ENCODE results near the gene IYD.

The IYD gene

GRCh38 chr6:150368762-150369161 is at the start of gene IYD:
TSS of gene IYD (plus strand) at chr6:150369012. CDS start at chr6:150369032, 20 bp downstream.
- DNase-seq, result no peak

- DNase-seq, result no peak
Observed at GRCh38 chr6:150319924-150320323, 48.9 kb upstream of the IYD start.

GRCh38 chr6:150320442-150320841 is 48.4 kb upstream of the IYD start:
- DNase-seq, result no peak

- no peak for DNase-seq
Observed at GRCh38 chr6:150322466-150322871, 46.3 kb upstream of the IYD start.

- no peak for DNase-seq
Observed at GRCh38 chr6:150323205-150323604, 45.6 kb upstream of the IYD start.

GRCh38 chr6:150324044-150324443 is 44.8 kb upstream of the IYD start:
- no peak for DNase-seq

GRCh38 chr6:150325066-150325772 is 43.6 kb upstream of the IYD start:
- no peak for DNase-seq

- DNase-seq, result no peak
Observed at GRCh38 chr6:150327117-150327774, 41.6 kb upstream of the IYD start.

GRCh38 chr6:150328744-150329405 is 39.9 kb upstream of the IYD start:
- no peak for DNase-seq

GRCh38 chr6:150331344-150331743 is 37.5 kb upstream of the IYD start:
- DNase-seq, result no peak

- no peak for DNase-seq
Observed at GRCh38 chr6:150332939-150333584, 35.8 kb upstream of the IYD start.

GRCh38 chr6:150333585-150333941 is 35.2 kb upstream of the IYD start:
- DNase-seq, result no peak

- DNase-seq, result no peak
Observed at GRCh38 chr6:150334790-150335783, 33.7 kb upstream of the IYD start.

GRCh38 chr6:150336299-150336698 is 32.5 kb upstream of the IYD start:
- DNase-seq, result no peak

GRCh38 chr6:150336708-150337107 is 32.1 kb upstream of the IYD start:
- no peak for DNase-seq

GRCh38 chr6:150342126-150342525 is 26.7 kb upstream of the IYD start:
- no peak for DNase-seq

- no peak for DNase-seq
Observed at GRCh38 chr6:150343434-150343833, 25.4 kb upstream of the IYD start.

- no peak for DNase-seq
Observed at GRCh38 chr6:150345781-150346180, 23.0 kb upstream of the IYD start.

- no peak for DNase-seq
Observed at GRCh38 chr6:150346346-150346745, 22.5 kb upstream of the IYD start.

- DNase-seq, result no peak
Observed at GRCh38 chr6:150347845-150348244, 21.0 kb upstream of the IYD start.

- DNase-seq, result no peak
Observed at GRCh38 chr6:150349546-150349945, 19.3 kb upstream of the IYD start.
